Measurements from ENCODE around the gene NKD1. TPM values are rescaled to one million over a fixed set of nuclear protein-coding genes. Genes with fewer than 3 reads are reported as not detected.

The NKD1 gene
- total RNA-seq, 1 experiment from 2014 or later, result 0.74 TPM

- in situ Hi-C loops (cut with HindIII; ENCODE audit: low pct_unique_long_range_greater_than_20kb, low sequenced_read_pairs), result no loop called here
- no peak for DNase-seq (ENCODE audit: low read depth, low spot score)
These were observed 1.3 kb downstream of the NKD1 start for GRCh38 chr16:50549561-50549915.

GRCh38 chr16:50550035-50550434 is 1.8 kb downstream of the NKD1 start:
- in situ Hi-C loops (cut with HindIII; ENCODE audit: low pct_unique_long_range_greater_than_20kb, low sequenced_read_pairs), result no loop called here
- no peak for DNase-seq (ENCODE audit: low read depth, low spot score)

GRCh38 chr16:50550866-50551641 is 2.9 kb downstream of the NKD1 start:
- no peak for DNase-seq (ENCODE audit: low read depth, low spot score)
- in situ Hi-C loops (cut with HindIII; ENCODE audit: low pct_unique_long_range_greater_than_20kb, low sequenced_read_pairs), result no loop called here

- in situ Hi-C loops (cut with HindIII; ENCODE audit: low pct_unique_long_range_greater_than_20kb, low sequenced_read_pairs), result no loop called here
- no peak for DNase-seq (ENCODE audit: low read depth, low spot score)
These were observed 4.4 kb downstream of the NKD1 start for GRCh38 chr16:50552476-50553101.

- in situ Hi-C loops (cut with HindIII; ENCODE audit: low pct_unique_long_range_greater_than_20kb, low sequenced_read_pairs), result no loop called here
- DNase-seq (ENCODE audit: low read depth, low spot score), result no peak
These were observed 5.0 kb downstream of the NKD1 start for GRCh38 chr16:50553182-50553710.

GRCh38 chr16:50553731-50554360 is 5.7 kb downstream of the NKD1 start:
- in situ Hi-C loops (cut with HindIII; ENCODE audit: low pct_unique_long_range_greater_than_20kb, low sequenced_read_pairs), result no loop called here
- no peak for DNase-seq (ENCODE audit: low read depth, low spot score)

GRCh38 chr16:50555269-50555875 is 7.2 kb downstream of the NKD1 start:
- in situ Hi-C loops (cut with HindIII; ENCODE audit: low pct_unique_long_range_greater_than_20kb, low sequenced_read_pairs), result no loop called here
- DNase-seq (ENCODE audit: low read depth, low spot score), result no peak

GRCh38 chr16:50555952-50556673 is 7.9 kb downstream of the NKD1 start:
- DNase-seq (ENCODE audit: low read depth, low spot score), result no peak
- in situ Hi-C loops (cut with HindIII; ENCODE audit: low pct_unique_long_range_greater_than_20kb, low sequenced_read_pairs), result no loop called here

GRCh38 chr16:50557046-50557445 is 8.8 kb downstream of the NKD1 start:
- in situ Hi-C loops (cut with HindIII; ENCODE audit: low pct_unique_long_range_greater_than_20kb, low sequenced_read_pairs), result no loop called here
- DNase-seq (ENCODE audit: low read depth, low spot score), result no peak

- no peak for DNase-seq (ENCODE audit: low read depth, low spot score)
- in situ Hi-C loops (cut with HindIII; ENCODE audit: low pct_unique_long_range_greater_than_20kb, low sequenced_read_pairs), result no loop called here
These were observed 10.7 kb downstream of the NKD1 start for GRCh38 chr16:50558913-50559312.

GRCh38 chr16:50559342-50559741 is 11.1 kb downstream of the NKD1 start:
- in situ Hi-C loops (cut with HindIII; ENCODE audit: low pct_unique_long_range_greater_than_20kb, low sequenced_read_pairs), result no loop called here
- DNase-seq (ENCODE audit: low read depth, low spot score), result no peak

GRCh38 chr16:50559804-50560514 is 11.8 kb downstream of the NKD1 start:
- in situ Hi-C loops (cut with HindIII; ENCODE audit: low pct_unique_long_range_greater_than_20kb, low sequenced_read_pairs), result no loop called here
- no peak for DNase-seq (ENCODE audit: low read depth, low spot score)

GRCh38 chr16:50560903-50561863 is 13.0 kb downstream of the NKD1 start:
- no peak for DNase-seq (ENCODE audit: low read depth, low spot score)
- in situ Hi-C loops (cut with HindIII; ENCODE audit: low pct_unique_long_range_greater_than_20kb, low sequenced_read_pairs), result no loop called here

GRCh38 chr16:50562657-50563056 is 14.5 kb downstream of the NKD1 start:
- in situ Hi-C loops (cut with HindIII; ENCODE audit: low pct_unique_long_range_greater_than_20kb, low sequenced_read_pairs), result no loop called here
- DNase-seq (ENCODE audit: low read depth, low spot score), result no peak

- in situ Hi-C loops (cut with HindIII; ENCODE audit: low pct_unique_long_range_greater_than_20kb, low sequenced_read_pairs), result no loop called here
These were observed 15.8 kb downstream of the NKD1 start for GRCh38 chr16:50563989-50564388.

GRCh38 chr16:50565428-50565827 is 17.2 kb downstream of the NKD1 start:
- in situ Hi-C loops (cut with HindIII; ENCODE audit: low pct_unique_long_range_greater_than_20kb, low sequenced_read_pairs), result no loop called here
- no peak for DNase-seq (ENCODE audit: low read depth, low spot score)

More at GRCh38 chr16:50563989-50564388, 15.8 kb downstream of the NKD1 start:
- no peak for DNase-seq (ENCODE audit: low read depth, low spot score)

All from SK-MEL-5 (cell line).